HG03097 (cell line): ENCODE measurements around the gene STN1.

Source experiments
- ATAC-seq: cut with Tn5 transposase; IDR thresholded peaks from one replicate; pipeline ENCODE4 v1.9.1; 2021; ENCODE audit not compliant: unreplicated experiment, low FRiP score

Gene STN1

DNA sequence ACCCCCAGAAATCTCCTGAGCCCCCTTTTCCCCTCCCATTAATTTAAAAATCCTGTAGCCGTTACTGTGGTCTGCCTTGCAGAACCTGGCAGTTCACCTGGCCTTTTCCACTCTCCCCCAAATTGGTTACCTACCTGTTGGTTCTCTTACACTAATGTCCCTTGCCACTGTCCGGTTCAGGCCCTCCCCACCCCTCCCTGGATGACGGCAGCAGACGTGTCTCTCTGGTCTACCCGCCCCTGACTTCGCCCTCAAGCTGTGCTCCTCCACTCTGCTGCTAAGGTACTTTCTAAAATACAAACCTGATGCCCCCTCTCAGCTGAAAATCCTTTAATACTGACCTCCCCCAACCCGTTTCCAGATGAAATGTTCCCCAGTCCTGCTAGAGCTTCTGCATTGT, 47.0 kb downstream of the STN1 start:
- ATAC-seq: no peak

DNA sequence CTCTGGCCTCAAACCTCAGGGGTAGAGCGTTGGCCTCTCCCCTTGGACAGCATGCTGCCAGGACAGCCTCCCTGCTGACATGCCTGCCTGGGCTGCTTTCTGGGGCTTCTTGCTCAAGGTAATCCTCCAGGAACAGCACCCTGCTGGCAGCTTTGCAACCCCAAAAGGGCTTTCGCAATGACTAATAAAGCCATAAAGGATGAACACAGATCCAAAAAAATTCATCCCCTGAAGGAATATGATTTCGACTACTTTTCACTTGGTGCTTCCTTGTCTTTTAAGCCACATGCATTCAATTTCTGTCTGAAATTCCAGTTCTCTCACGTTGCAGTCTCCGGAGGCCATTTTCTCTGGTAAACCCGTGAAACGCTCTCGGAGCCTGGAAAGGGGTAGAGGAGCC, 47.5 kb downstream of the STN1 start:
- ATAC-seq: no peak

GRCh38 chr10:103869336-103869735, 48.6 kb downstream of the STN1 start:
- no peak for ATAC-seq

GRCh38 chr10:103868200-103868599, 49.8 kb downstream of the STN1 start:
- no peak for ATAC-seq

DNA sequence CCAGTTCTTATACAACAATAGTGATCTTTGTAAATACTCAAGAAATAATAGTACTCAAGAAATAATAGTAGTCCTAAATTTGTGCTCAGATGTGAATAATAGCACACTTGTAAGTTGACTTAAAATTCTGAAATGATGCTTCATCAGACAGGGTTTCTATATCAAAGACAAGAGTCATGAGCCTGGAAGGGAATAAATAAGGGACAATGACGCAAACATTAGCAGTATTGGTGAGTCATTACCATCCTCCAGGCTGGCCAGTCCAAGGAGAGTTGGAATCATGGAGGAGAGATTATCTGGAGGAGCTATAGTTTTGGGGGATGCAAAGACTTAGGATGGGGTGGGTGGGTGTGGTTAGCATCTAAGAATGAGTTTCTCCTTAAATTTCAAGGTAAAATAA, 56.5 kb downstream of the STN1 start:
- no peak for ATAC-seq

DNA sequence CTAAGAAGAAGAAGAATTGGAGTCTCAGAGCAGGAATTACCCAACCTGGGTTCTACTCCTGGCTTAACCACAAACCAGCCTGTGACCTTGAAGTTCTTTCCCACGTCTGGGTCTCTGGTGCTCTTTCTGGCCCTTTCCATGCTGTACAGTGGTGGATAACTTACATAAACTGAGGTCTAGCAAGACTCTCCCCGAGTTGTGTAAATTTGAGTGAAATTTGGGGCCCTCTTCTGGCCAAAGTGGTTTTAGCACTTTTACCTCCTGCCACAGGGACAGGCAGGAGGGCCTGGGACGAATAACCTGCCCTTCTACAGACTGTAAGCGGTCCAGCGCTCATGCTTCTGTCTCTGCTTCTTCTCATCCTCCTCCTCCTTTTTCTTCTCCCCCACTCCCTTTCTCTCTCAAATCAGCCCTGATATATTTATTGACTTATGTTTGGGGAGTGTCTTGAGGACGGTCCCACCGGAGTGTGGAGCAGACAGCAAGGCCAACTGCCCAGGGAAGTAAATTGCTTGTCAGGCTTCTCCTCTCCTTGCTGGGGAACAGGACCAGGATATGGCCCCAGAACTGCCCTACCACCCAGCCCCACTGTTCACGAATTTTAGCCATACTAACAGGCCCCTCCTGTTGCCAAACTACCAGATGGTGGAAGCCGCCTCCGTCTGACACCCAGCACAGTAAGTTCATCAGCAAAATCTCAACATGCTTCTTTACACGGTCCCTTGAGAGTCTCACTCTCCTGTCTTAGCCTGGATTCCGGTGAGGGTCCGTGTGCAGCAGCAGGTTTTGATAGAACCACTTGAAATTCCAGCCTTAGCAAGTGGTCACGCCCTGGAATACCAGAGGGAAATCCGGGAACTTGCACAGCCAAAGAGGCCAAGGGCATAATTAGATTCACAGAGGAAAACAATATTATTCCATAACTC, 58.6 kb downstream of the STN1 start:
- ATAC-seq: no peak

- no peak for ATAC-seq
Observed at GRCh38 chr10:103858360-103858759, 59.6 kb downstream of the STN1 start.

- ATAC-seq: no peak
Observed at GRCh38 chr10:103856797-103857170, 61.2 kb downstream of the STN1 start.

GRCh38 chr10:103855852-103856796, 61.9 kb downstream of the STN1 start:
- ATAC-seq: no peak

DNA sequence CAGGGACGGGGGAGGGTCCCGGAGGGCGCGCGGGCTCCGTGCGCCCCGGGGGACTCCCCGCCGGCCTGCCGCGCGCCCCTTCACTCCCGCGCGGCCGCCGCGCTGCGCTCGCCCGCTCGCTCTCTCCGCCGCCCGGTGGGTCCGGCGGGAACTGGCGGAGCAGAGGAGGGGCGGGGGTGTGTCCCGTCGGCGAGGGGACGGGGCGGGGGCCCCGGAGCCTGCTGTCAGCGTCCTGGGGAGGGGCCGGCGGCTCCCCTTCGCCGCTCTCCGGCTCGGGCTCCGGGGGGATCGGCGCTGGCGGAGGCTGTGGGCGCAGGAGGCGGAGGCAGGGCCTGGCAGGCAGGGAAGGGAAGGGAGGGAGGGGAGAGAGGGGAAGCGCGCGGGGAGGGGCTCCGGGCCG, 62.6 kb downstream of the STN1 start, which contains the start of gene SH3PXD2A:
SH3PXD2A (minus strand) TSS at position 153 of the 400 bp plus-strand sequence. CDS start 310 bp downstream, outside the sequence.
- ATAC-seq: no peak

DNA sequence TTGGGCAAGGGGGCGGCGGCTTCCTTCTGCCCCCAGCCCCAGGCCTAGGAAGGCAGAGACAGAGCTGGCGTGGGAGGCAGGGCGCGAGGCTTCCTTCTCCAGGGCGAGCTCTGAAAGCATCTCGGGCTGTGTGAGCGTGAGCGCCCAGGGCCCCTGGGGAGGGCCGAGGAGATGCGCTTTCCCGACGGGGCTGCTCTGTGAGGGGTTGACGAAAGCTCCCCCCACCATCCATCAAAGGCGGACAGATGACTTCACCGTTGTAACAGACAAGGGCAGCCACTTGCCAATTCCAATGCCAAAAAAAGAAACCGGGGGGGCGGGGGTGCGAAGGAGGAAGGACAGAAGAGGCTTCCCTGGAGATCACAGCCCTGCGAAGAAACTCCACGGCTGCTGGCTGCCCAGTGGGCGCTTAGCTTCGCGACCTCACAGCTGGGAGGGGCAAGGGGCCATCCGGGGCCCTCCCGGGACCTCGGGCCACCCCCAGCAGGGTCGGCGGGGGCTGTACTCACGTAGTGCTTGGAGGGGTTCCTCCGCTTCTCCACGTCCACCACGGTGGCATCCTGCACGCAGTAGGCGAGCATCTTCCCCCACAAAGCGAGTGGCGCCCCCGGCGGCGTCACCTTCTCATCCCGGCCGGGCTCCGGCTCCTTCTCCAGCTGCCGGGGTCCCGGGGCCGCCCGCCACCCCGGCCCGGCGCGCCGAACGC, 63.1 kb downstream of the STN1 start:
- no peak for ATAC-seq

DNA sequence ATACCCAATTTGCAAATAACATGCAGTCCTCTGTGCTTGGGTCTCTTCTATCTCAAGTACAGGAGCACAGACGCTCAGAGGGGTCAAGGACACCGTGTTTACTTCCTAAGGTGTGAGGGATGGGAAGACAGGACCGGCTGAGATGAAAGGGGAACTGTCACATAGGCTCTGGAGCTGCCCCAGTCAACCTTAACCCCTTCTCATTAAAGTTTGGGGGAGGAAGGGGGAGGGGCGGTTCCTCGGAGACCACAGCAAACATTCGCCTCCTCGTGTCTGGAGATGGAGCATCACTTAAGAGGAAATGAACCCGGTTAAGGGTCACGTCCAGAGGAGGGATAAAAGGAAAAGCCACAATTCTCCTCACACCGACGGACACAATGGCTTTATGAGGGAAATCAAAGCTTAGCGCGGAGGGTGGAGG, 63.7 kb downstream of the STN1 start:
- ATAC-seq: no peak

DNA sequence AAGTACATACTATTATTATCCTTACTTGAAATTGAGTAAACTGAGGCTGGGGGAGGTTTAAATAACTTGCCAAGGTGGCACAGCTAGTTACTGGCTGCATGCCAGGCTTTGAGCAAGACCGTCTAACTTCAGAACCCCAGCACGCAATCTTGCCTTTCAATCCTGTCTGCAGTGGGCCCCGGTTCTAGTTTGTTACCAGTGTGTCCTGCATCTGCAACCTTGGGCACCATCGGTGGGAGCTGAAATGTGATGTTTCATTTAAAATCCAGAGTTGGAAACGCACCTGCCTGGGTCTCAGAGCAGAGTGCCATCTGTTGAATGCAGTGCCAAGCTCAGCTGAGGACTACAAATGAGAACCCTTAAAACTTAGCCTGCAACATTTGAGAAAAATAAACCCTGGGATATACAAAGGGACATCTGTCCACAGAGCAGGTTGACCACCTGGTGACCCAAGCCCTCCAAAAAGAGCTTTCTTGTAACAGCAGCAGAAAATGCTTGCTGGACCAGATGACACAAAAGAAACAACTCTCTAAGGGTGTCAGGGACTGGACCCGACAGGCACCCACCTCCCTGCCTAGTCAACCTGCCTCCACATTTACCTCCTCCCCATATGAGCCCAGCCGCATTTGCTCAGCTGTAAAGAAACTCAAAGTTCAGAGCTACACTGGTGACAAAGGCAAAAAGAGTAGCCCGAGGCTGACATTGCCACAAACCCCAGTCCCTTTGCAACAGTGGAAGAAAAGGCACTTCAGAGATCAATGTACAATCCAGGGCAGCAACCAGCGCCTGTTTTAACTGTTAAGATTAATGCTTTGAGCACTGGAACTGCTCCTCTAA, 64.3 kb downstream of the STN1 start:
- no peak for ATAC-seq

DNA sequence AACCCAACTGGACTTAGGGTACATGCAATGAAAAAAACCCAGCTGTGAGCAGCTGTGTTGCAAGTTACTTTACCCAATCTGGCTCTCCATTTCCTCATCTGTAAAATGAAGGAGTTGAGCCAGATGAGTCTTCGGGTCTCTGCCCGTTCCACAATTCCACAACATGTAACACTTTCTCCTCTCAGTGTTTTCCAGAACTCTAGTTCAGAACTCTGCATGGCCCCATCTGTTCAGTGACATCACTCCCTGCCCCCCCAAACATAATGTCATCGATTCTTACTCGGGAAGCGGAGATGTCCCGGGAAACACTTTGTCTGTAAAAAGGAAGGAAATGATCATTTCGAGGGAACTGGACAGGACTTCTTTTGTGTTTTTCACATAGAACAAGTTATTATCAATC, 65.1 kb downstream of the STN1 start:
- no peak for ATAC-seq

DNA sequence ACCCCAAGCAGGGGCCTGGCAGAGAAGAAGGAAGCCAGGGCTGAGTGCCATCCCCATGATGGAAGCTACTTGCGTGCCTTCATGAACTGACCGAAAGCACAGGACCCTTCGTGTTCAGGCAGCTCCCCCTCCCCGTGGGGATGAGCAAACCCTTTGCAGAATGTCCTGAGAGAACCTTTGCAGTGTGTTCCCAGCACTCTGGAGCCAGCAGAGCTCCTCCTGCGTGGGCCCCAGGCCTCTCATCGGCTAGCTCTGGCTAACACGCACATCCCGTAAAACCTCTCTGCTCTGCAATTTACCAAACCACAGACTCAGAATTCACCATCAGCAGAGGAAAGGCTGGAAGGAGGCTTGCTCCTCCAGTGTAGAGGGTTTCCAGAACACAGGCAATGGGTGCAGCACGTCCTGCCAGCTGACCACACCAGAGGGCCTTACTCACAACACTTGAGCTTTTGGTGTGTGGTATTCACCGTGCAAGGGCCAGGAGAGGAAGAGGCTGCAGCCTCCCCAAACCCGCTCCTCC, 65.7 kb downstream of the STN1 start:
- ATAC-seq: no peak

GRCh38 chr10:103851261-103851660, 66.7 kb downstream of the STN1 start:
- no peak for ATAC-seq

GRCh38 chr10:103850572-103850895, 67.5 kb downstream of the STN1 start:
- ATAC-seq: no peak

DNA sequence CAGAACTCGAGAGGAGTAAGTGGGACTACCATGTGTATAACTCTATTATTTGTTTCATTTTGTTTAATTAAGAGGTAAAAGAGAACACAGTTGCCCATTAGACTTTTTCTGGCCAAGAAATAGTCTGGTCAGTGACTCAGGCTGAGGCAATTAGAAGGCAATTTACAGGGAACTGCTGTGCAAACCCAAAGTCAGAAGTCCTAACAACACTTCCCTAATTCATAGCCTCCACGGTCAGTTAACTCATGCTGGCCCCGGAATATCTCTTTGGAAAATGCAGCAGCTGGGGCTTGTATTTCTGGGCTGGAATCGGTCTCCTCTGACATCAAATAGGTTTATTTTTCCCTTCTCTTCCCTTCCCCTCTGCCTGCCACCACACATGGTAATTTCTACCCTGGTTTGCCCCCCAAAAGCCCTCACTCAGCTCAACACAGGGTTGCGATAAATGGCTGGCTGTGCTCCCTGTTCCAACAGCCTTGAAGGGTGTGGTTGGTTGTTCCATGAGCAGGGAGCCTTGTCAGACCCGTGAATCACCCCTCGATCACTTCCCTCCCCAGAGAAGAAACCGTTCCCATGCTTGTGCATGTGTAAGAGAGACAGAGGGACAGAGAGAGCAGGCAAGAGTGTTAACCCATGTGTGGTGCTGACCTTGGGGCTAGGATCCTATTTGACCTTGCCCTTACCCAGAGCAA, 68.0 kb downstream of the STN1 start:
- no peak for ATAC-seq

DNA sequence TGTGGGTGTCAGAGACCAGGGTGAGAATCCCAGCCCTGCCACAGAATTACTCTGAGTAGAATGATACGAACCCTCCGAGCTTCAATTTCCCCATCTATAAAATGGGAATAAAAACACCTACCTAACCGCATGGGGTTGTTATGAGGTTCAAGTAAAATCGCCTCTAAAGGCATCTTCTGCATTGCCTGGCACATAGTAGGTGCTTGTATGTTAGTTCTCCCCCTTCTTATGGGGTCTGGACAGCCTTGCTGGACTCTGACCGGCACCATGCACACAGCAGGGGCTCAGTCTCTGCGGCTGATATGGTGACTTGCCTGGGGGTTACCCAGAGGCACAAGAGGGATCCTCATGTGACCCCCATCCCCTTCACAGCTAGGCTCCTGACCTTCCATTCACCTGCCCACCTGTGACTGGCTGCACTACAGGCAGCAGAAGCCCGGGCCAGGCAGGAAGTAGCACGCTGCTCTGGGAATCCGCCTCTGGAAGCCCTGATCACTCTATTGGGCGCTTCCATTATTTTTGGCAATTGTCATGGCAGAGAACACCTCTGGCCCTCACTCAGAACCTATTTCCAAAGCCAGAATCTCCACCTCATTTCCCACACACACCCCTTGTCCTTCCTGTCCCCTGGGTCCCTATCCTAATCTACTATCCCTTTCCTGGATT, 68.6 kb downstream of the STN1 start:
- no peak for ATAC-seq
